ENCODE data around the gene CTNNAL1. TPM values are rescaled to one million over a fixed set of nuclear protein-coding genes. Genes with fewer than 3 reads are reported as not detected.
"Not testable (repeated sequence)": the region's sequence is repeated elsewhere in the genome, so short reads cannot be mapped to it uniquely, and the experiment has no call there.

CTNNAL1 gene
- polyA plus RNA-seq, 4 donors = 53.5 to 75.1 (median 63.9) TPM

DNA sequence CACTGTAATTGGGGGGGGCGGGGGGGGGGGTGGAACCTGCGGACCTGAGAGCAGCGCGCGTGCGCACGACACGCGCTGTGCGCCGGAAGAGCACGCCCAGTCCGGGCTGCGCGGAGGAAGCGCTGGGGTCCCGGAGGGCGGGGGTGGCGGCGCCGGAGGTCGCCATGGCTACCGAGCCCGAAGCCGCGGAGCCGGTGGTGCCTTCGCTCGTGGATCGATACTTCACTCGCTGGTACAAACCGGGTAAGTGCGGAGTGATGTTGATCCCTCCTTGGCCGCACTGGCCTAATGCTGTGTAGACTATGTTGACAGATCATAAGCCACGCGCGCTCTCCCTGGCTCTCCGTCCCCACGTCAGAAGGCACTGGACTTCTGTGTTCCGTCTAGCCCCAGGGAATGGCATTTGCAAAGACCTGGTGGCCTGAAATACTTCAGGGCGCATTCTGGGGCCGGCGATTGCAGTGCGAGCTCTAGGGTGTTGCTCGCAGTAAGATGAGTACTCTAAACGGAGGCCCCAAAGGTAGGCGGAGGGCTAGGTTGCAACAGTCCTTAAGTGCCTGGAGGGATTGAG is 78.9 kb downstream of the CTNNAL1 start, which contains the start of gene ABITRAM:
Gene ABITRAM (plus strand): TSS at position 78 of the 571 bp plus-strand sequence. CDS start 87 bp downstream, at position 165.
- DNase-seq (ENCODE audit: low read depth in 4 of 4, low spot score in 2 of 4) = peak; percentile 71 to 79 (median 74)

DNA sequence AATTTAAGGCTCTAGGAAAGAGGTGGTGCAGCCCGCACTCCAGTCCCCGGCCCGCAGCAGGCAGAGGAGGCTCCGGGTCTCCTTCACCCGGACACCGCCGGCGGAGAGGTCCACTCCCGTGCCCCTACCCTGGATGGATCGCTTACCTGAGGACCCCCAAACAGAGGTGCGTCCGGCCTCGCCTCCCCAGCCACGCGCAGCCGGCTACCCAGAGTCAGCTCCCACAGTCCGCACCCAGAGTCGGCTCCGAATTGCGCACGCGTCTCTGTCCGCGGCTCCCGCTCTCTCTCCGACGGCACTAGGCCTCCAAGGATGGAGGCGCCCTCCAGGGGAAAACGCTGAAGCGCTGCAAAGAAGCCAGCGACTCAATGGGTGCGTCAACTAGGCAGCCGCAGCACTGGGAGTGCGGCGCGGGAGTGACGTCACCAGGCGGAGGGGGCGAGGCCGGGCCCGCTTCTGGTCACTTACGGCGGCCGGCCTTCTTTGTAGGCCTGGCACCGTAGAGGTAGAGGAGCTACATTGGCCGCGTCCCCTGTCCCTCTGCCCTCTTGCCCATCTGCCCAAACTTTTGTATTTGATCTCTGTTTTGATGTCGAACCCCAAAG is 79.5 kb downstream of the CTNNAL1 start, which contains the start of gene ELP1:
Gene ELP1 (minus strand): TSS at position 407 of the 605 bp plus-strand sequence. CDS start 2,978 bp downstream, outside the sequence.
- peak; percentile 71 to 89 (median 82) for DNase-seq (ENCODE audit: low read depth in 4 of 4, low spot score in 2 of 4)

DNA sequence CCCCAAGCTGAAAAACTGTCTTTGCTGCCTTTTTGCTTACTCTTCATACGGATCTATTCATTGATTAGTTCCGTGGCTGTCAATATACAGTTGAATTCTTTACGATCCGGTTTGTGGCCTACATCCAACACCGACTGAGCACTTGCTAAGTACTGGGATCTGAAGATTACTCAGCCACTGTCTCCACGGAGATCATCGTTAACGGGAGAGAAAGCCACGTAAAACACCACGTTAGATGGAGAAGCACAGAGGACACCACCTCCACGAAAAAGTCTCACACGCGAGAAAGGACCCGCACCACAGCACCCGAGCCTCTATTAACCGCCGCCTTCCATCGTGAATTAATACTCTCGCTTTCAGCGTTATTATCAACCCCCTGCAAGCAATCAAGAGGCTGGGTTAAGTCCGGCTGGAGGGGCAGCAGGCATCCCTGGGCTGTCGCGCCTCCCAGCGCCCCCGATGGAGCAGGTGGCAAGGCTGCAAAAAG is 80.0 kb downstream of the CTNNAL1 start:
- DNase-seq (ENCODE audit: low read depth in 4 of 4, low spot score in 2 of 4) = peak in 1 of 4 donors; percentile 2

DNA sequence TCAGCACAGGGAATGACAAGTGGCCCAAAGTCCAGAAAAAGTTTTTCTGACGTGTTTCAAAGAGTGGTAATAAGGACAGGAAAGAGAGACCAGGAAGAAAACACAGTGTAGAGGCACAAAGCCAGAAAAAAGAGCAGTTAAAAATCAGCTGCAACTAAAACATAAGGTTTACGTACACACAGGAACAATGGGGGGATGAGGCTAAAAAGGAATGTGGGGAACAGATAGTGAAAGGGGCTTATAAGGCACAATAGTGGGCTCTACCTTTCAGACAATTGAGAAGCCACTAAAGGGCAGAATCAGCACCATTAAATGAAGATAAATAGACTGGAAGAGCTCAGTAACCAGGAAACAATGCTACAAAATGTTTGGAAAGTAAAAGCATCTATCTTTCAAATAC is 84.9 kb downstream of the CTNNAL1 start:
- no peak for DNase-seq (ENCODE audit: low read depth in 4 of 4, low spot score in 2 of 4)

DNA sequence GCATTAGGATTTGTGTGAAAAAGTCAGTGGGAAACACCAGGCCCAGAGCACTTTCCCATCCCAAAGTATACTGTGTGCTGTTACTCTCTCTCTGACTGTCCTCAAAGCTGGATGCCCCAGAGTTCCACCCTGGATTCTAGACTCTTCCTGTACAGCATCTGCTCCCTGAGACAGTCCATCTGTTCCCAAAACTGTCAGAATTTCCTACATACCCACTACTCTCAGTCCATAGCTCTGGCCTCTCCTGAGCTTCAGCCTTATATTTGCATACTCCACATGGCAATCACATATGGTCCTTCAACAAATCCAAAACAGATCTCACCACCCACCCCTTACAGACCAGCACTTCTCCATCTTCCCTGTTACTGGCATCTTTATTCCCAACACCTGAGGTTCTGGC is 88.8 kb downstream of the CTNNAL1 start:
- peak in 2 of 4 donors; percentile 2 to 7 for DNase-seq (ENCODE audit: low read depth in 4 of 4, low spot score in 2 of 4)

DNA sequence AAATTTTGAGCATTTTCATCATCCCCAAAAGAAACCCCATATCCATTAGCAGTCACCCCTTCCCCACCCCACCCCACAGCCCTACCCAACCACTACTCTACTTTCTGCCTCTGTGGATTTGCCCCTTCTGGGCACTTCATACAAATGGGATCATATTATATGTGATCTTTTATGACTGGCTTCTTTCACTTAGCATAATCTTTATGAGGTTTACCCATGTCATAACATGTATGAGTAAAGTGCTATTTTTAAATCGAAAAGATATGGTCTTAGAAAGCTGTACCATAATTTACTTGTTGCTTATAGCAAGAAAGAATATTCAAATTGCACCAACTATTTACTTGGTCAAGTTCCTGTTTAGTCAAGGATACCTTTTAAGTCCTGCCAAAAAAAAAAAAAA is 92.1 kb downstream of the CTNNAL1 start:
- DNase-seq (ENCODE audit: low read depth in 4 of 4, low spot score in 2 of 4) = no peak

DNA sequence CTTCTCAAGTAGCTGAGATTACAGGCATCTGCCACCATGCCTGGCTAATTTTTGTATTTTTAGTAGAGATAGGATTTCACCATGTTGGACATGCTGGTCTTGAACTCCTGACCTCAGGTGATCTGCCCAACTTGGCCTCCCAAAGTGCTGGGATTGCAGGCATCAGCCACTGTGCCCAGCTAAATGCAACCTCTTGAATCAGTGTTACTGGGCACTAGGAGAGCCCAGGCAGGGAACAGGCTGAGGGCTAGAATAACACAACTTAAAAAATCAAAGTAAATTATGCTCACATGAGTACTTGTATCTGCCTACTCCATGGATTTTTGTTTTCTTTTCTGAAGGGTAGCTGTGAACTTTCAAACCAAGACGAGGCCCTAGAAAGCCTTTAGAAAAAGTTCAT is 92.9 kb downstream of the CTNNAL1 start:
- DNase-seq (ENCODE audit: low read depth in 4 of 4, low spot score in 2 of 4) = not testable (repeated sequence)

DNA sequence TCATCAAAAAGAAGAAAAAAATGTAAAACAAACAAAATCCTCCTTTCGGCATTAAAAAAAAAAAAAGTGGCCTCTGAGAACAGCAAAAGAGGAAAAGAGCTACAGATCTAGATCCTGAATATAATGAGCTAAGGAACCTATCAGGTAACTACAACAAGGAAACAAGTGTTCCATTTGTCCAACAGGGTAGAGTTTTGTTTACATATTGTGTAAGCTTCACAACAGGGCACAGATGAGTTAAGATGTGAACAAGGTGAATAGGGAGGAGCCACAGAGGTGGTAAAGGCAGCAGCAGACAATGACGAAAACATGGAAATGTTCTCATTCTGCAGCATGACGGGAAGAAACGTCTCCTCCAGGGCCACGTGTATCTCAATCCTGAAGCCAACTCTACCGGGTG is 93.8 kb downstream of the CTNNAL1 start:
- DNase-seq (ENCODE audit: low read depth in 4 of 4, low spot score in 2 of 4) = no peak

DNA sequence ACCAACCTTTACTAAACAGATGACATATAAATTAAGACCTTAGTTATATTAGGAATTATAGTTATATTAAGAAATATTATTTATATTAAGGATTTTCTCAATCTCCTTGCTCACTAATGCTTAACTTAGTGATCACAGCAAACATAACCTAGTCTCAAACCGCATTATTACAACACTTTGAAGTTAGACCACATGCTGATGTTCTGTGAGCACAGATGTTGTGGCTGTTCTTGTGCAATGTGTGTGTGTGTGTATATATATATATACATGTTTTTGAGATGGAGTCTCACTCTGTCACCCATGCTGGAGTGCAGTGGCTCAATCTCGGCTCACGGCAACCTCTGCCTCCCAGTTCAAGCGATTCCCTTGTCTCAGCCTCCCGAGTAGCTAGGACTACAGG is 99.9 kb downstream of the CTNNAL1 start:
- no peak for DNase-seq (ENCODE audit: low read depth in 4 of 4, low spot score in 2 of 4)

DNA sequence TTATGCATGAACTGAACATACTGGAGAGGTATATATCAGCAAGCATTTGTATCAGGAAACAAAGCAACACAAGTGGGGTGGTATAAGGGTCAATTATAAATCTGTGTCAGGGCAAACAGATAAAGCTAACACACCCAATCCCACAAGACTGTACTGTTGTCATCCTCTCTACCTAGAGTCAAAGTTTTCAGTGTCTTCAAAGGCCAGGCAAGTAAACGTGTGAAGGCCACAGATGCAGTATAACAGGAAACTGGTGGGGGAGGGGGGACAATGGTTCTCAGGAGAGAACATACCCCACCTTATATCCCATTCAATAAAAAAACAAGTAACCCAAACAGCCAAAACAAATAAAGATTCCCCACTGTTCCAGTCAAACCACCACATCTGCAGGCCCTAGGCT is 101.5 kb downstream of the CTNNAL1 start:
- no peak for DNase-seq (ENCODE audit: low read depth in 4 of 4, low spot score in 2 of 4)

DNA sequence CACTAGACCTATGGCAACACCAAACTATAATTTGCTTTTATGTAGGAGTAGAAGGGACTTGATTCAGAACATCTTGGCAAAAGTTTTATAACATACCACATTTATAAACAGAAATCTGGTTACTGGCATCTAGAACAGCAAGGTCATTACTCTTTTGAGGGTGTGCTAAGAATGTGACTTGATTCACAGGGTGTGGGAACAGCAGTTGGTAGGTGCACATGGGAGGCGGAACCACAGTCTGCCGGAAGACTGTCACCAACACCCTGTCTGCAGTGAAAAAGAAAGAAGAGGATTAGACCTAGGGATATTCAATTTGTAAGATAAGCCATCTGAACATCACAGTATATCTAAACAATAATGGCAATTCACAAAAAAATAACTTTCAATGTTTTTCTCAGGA is 102.4 kb downstream of the CTNNAL1 start:
- no peak for DNase-seq (ENCODE audit: low read depth in 4 of 4, low spot score in 2 of 4)

DNA sequence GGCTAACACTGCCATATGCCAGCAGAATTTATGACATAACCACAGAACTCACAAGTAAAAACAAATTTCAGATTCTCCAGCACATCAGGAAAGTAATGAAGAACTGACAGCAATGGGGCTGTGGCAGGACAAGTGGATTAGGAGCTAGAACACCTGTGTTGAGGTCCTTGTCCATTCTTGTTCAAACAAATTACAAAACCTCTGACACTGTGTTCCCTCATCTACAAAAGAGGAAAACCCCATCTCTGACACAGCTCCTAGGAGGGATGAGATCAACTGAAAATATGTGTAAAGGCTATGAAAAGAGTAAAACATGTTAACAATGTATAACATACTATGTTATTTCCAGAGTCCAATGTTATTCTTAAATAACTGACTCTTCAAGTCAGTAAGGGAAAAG is 102.9 kb downstream of the CTNNAL1 start:
- DNase-seq (ENCODE audit: low read depth in 4 of 4, low spot score in 2 of 4) = no peak

DNA sequence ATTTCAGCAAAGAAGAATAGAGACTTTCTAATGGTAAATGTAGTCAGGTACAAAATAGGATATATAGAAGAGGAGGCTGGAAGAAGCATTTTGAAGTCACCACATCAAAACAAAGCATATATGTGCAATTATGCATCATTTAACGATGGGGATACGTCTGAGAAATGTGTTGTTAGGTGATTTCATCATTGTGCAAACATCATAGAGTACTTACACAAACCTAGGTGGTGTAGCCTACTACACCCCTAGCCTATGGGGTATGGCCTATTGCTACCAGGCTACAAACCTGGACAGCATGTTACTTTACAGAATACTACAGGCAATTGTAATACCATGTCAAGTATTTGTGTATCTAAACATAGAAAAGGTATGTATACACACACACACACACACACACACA is 107.8 kb downstream of the CTNNAL1 start:
- no peak for DNase-seq (ENCODE audit: low read depth in 4 of 4, low spot score in 2 of 4)

DNA sequence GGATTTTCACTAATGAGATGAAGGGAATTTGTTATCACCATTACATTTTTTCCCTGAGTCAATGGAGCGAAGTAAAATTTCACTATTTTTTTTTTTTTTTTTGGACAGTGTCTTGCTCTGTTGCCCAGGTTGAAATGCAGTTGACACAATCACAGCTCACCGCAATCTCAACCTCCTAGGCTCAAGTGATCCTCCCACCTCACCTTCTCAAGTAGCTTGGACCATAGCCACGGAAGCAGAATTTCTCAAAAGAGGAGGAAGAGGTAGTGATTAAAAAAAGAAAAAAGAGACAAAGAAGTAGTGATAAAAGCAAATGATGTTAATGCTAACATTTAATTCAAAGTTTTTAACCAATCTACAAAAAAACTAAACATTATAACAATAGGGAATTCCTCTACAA is 109.1 kb downstream of the CTNNAL1 start:
- DNase-seq (ENCODE audit: low read depth in 4 of 4, low spot score in 2 of 4) = no peak

DNA sequence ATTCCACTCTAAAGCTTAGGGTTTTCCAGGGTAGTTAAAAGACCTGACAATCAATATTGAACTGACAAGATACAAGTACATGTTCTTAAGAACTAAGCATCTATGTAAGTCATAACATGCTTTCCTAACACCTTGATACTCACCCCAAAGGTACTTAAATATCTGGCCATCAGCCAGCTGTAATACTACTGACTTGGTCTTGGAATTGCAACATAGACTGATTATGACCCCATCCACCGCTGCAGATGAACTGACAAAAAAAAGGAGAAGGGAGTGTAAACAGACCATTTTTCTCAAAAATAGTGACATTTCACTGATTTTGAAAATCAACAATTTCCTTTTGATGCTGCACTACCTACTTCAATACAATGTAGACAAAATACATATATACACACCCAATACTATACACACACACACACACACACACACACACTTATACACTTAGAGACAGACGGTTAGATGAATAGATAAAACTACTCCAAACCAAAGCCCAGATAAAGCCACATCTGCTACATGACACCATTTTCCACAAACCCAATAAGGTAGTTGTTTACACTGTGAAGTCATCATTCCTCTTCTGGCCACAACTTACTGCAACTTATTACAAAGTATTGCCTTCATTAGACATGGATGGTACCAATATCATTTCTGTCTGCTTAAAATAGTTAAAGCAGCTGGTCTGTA is 109.7 kb downstream of the CTNNAL1 start:
- no peak for DNase-seq (ENCODE audit: low read depth in 4 of 4, low spot score in 2 of 4)

DNA sequence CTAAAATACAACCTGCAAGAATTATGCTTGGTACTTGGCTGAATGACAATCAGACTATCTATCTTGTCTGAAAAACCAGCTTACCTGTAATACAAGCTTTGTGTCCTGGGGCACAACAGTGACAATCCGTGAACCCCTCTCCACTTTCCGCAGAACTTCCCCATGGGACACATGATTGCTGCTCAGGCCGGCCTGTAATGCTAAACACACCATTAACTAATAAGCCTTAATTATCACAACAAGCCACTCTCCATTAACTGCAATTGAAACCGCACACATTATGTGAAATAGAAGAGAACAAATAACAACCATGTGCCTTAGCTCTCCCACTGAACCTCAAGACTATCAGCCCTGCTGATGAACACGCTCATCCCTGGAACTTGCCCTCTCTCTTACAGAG is 113.1 kb downstream of the CTNNAL1 start:
- no peak for DNase-seq (ENCODE audit: low read depth in 4 of 4, low spot score in 2 of 4)

DNA sequence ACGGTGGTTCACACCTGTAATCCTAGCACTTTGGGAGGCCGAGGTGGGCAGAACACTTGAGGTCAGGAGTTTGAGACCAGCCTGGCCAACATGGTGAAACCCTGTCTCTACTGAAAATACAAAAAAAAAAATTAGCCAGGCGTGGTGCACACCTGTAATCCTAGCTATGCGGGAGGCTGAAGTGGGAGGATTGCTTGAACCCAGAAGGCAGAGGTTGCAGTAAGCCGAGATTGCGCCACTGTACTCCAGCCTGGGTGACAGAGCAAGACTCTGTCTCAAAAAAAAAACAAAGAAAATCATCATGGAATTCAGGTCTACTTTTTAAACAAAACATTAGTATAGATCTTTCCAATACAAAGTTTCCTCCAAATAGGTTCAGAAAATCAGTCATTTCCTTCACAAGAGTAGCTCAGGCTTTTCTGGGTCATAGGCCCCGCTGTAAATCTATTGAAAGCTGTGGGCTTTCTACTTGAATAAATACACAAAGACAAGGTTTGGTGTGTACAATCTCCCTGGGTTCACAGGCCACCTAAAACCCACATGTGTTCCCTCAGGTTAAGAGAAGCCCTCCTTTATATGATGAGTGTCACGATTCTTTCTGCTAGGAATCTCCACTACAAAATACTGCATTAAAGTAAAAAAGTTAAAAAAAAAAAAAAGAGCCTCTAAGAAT is 114.1 kb downstream of the CTNNAL1 start:
- DNase-seq (ENCODE audit: low read depth in 4 of 4, low spot score in 2 of 4) = not testable (repeated sequence)

DNA sequence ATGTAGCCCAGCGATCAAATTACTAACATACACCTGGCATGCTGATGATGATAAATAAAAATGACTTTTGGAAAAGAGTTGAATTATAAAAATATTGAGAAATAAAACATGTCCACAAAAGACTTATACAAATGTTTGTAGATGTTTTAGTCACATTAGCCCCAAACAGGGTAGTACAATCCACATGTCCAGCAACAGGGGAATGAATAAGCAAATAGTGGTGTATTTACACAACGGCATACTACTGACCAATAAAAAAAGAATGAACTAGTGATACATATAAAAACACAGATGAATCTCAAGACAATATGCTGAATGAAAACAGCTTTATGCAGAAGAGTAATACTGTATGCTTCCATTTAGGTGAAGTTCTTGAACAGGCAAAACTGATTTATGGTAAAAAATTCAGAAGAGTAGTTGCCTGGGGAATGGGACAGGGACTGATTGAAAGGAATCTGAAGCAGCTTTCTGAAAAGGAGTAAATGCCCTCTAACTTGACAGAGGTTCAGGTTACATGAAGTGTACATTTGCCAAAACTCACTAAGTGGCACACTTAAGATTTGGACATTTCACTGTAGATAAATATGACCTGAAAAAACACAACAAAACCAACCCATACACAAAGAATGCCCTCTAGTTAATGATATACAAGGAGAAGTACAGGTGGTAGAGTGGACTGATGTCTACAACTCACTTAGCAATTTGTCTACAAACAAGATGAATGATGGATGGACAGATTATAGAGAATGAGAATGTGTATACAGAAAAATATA is 115.8 kb downstream of the CTNNAL1 start:
- no peak for DNase-seq (ENCODE audit: low read depth in 4 of 4, low spot score in 2 of 4)

DNA sequence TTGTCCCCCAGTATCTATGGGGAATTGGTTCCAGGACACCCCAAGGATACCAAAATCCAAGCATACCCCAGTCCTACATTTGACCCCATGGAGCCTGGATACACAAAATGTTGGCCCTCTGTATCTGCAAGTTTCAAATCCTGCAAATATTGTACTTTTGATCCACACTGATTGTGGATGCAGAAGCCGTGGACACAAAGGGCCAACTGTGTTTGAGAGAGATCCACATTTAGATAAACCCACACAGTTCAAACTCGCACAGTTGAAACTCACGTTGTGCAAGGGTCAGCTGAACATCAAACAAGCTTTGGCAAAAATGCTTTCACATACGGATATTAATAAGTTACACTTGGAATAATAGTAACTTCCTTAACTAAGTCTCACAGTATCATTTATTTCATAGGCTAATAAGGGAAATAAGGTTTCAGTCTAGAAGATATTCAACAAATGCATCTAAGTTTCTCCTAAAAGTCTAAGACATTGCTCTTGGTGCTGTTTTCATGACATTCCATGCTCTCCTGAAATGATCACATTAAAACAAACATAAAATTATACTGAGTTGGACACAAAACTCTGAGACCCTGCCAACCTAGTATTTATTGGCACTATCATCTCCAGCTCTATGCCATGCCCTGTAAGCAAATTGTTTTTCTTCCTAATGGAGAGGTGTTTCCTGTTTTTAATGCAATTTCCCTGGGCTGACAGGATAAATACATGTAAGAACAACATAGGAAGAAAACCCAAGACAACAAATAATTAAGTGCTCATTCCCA is 118.9 kb downstream of the CTNNAL1 start:
- no peak for DNase-seq (ENCODE audit: low read depth in 4 of 4, low spot score in 2 of 4)
